Endothelial cell of umbilical vein (primary cell): ENCODE results near the gene NUTF2. TPM values are rescaled to one million over a fixed set of nuclear protein-coding genes. Genes with fewer than 3 reads are reported as not detected.

ENCODE experiments used
- BruUV-seq: library from RNA; stranded (reverse); fragments of 400-500 nt; replicated peaks from 2 replicates; lab custom pipeline; 2021; lab: Mats Ljungman, UMichigan
- CTCF ChIA-PET: fragments of 300-600, 350-600 bp; sonication (Branson Sonifier 250); formaldehyde crosslinking; loops from one replicate; lab custom pipeline; 2021; ENCODE audit warnings: antibody characterized with exemption, inconsistent platforms; lab: Charles Lee
- POLR2A ChIA-PET: fragments of 300-600, 350-600 bp; sonication (Branson Sonifier 250); formaldehyde crosslinking; loops from one replicate; lab custom pipeline; 2021; ENCODE audit warnings: antibody characterized with exemption, inconsistent platforms; lab: Charles Lee
- DNase-seq: peaks from one replicate; pipeline ENCODE4 v3.0.0-alpha.2; 2011; ENCODE audit warnings: low read depth, low spot score
- FAIRE-seq: peaks from 2 replicates; lab custom pipeline; 2011; peaks lifted over from hg19 to GRCh38; lab: Jason Lieb, UNC
- H2AFZ ChIP-seq: 2 replicates; pipeline ENCODE4 v1.6.0; 2012; ENCODE audit warnings: low read depth, low read length, control low read depth, inconsistent platforms
- H3K27ac ChIP-seq: 2 replicates; pipeline ENCODE4 v1.5.1; 2011; ENCODE audit warnings: low read depth, mild to moderate bottlenecking, control low read depth, low read length, moderate library complexity; ENCODE audit not compliant: insufficient read depth
- H3K27me3 ChIP-seq, 2 experiments: 2 replicates each; pipeline versions ENCODE4 v1.6.0 to v1.6.1; 2011; ENCODE audit warnings: low read length in 2 of 2, mixed read lengths in 1 of 2; ENCODE audit not compliant: control insufficient read depth in 2 of 2, insufficient read depth in 2 of 2
- H3K36me3 ChIP-seq, 2 experiments: 2 replicates in 1 of 2; 3 replicates in 1 of 2; pipeline ENCODE4 v1.5.1; 2011; ENCODE audit warnings: low read length in 2 of 2, mild to moderate bottlenecking in 1 of 2, moderate library complexity in 1 of 2; ENCODE audit not compliant: control insufficient read depth in 2 of 2, insufficient read depth in 2 of 2; ENCODE audit errors: extremely low read depth in 1 of 2
- H3K4me1 ChIP-seq: 3 replicates; pipeline ENCODE4 v1.5.1; 2011; ENCODE audit warnings: mild to moderate bottlenecking, low read length; ENCODE audit not compliant: control insufficient read depth, insufficient read depth; ENCODE audit errors: extremely low read depth
- H3K4me2 ChIP-seq: 2 replicates; pipeline ENCODE4 v1.6.1; 2011; ENCODE audit warnings: low read length, control low read depth, mixed read lengths; ENCODE audit not compliant: insufficient read depth
- H3K4me3 ChIP-seq, 3 experiments: fragments of 200-600 bp in 1 of 3; sonication (generic), shearing (Covaris generic) in 1 of 3; replicated peaks in 1 of 3; 2 replicates each; pipeline ENCODE4 v1.5.1; 2011 to 2016; ENCODE audit warnings: control low read depth in 3 of 3, low read length in 3 of 3, mild to moderate bottlenecking in 2 of 3, inconsistent platforms in 1 of 3, low read depth in 1 of 3, moderate library complexity in 1 of 3; ENCODE audit not compliant: insufficient read depth in 1 of 3
- H3K79me2 ChIP-seq: 2 replicates; pipeline ENCODE4 v1.6.0; 2012; ENCODE audit warnings: low read length, inconsistent platforms; ENCODE audit not compliant: control insufficient read depth, insufficient read depth
- H3K9ac ChIP-seq: replicated peaks from 2 replicates; pipeline ENCODE3; 2011; ENCODE audit warnings: low read length, control low read depth; ENCODE audit not compliant: insufficient read depth; ENCODE audit errors: extremely low read depth
- H3K9me1 ChIP-seq: replicated peaks from 3 replicates; pipeline ENCODE4 v1.6.0; 2011; ENCODE audit warnings: mild to moderate bottlenecking, low read length; ENCODE audit not compliant: control insufficient read depth, insufficient read depth; ENCODE audit errors: extremely low read depth
- H3K9me3 ChIP-seq: replicated peaks from 2 replicates; pipeline ENCODE4 v1.5.1; 2012; ENCODE audit warnings: low read length, inconsistent platforms; ENCODE audit not compliant: control insufficient read depth, insufficient read depth
- H4K20me1 ChIP-seq: replicated peaks from 2 replicates; pipeline ENCODE3; 2011; ENCODE audit warnings: mild to moderate bottlenecking, low read length; ENCODE audit not compliant: control insufficient read depth, insufficient read depth; ENCODE audit errors: extremely low read depth
- CTCF ChIP-seq, 2 donors: IDR thresholded peaks; 1 replicate in 1 of 2; 2 replicates in 1 of 2; pipeline ENCODE4 v1.5.1; 2011; ENCODE audit warnings: low read length in 2 of 2, mild to moderate bottlenecking in 2 of 2, moderate library complexity in 2 of 2, control low read depth in 1 of 2, inconsistent platforms in 1 of 2, low read depth in 1 of 2; ENCODE audit not compliant: insufficient read depth in 1 of 2; ENCODE audit errors: extremely low read depth in 1 of 2
- EZH2 ChIP-seq: IDR thresholded peaks from 2 replicates; pipeline ENCODE4 v1.6.1; 2012; ENCODE audit warnings: borderline replicate concordance, low read depth, mild to moderate bottlenecking, moderate library complexity, low read length, inconsistent platforms; ENCODE audit not compliant: severe bottlenecking
- FOS ChIP-seq: IDR thresholded peaks from 2 replicates; pipeline ENCODE4 v1.6.1; 2011; ENCODE audit warnings: mild to moderate bottlenecking, low read length, moderate library complexity, borderline replicate concordance; ENCODE audit not compliant: insufficient read depth
- GATA2 ChIP-seq: IDR thresholded peaks from 2 replicates; pipeline ENCODE4 v1.7.0; 2011; ENCODE audit warnings: low read depth, mild to moderate bottlenecking, moderate library complexity, mixed read lengths, low read length; ENCODE audit not compliant: insufficient read length, insufficient read depth
- JUN ChIP-seq: IDR thresholded peaks from 2 replicates; pipeline ENCODE4 v1.6.1; 2011; ENCODE audit warnings: borderline replicate concordance, low read depth; ENCODE audit not compliant: insufficient read length, insufficient read depth
- MAX ChIP-seq: IDR thresholded peaks from 2 replicates; pipeline ENCODE4 v1.6.1; 2011; ENCODE audit not compliant: insufficient read depth, insufficient read length
- MYC ChIP-seq: IDR thresholded peaks from one replicate; pipeline ENCODE4 v1.6.1; 2011; ENCODE audit warnings: mild to moderate bottlenecking, low read depth, low read length
- POLR2A ChIP-seq: IDR thresholded peaks from 2 replicates; pipeline ENCODE4 v1.6.1; 2012; ENCODE audit warnings: low read depth, mild to moderate bottlenecking, control low read depth, low read length
- POLR2AphosphoS5 ChIP-seq: IDR thresholded peaks from 2 replicates; pipeline ENCODE4 v1.6.1; 2012; ENCODE audit warnings: low read depth, mild to moderate bottlenecking, control low read depth, low read length, moderate library complexity; ENCODE audit not compliant: insufficient read depth
- dilution Hi-C: fragments of 300-500 bp; cut with MboI; formaldehyde crosslinking; loops from one replicate; pipeline ENCODE4 v1.15.0; 2019; ENCODE audit warnings: low sequenced_read_pairs; ENCODE audit not compliant: extremely low pct_ligation_motif_present
- intact Hi-C: fragments of 100-400 bp; cut with micrococcal nuclease; formaldehyde crosslinking; loops from one replicate; pipeline ENCODE4 v1.10.0; 2022
- polyA plus RNA-seq, 4 experiments: library from polyadenylated mRNA; depleted of rRNA in 3 of 4; stranded (reverse) in 3 of 4; unstranded in 1 of 4; fragments of >200 nt; gene quantifications; 2 replicates each; pipeline versions ENCODE4 v1.2.1 to v1.2.3, GENCODE V29; 2011 to 2012; ENCODE audit warnings: missing spikeins in 1 of 4
- total RNA-seq: library from RNA; stranded (reverse); gene quantifications from 2 replicates; pipeline ENCODE4 v1.2.3, GENCODE V29; 2021

The NUTF2 gene
- total and polyA plus RNA-seq, 2 donors (not counting 3 experiments of a cell fraction or from before 2014, with no cell fraction given): 208 to 273 TPM

- DNase-seq (no peak), FAIRE-seq (no peak)
- no peak overlapping the region for H3K27ac ChIP-seq
- no peaks in the 10 kb centered on the region for H3K9me1 ChIP-seq
- H4K20me1 ChIP-seq: no peaks in the 10 kb centered on the region
- H3K36me3 ChIP-seq: no peaks in the 10 kb centered on the region
- dilution Hi-C loops (no loop called here), intact Hi-C loops (loop anchor here (2.0 kb wide), 2 partner anchors 46 to 344 kb away; partner anchors contain the start of genes CENPT, ESRP2 and NUTF2)
- H3K27me3 ChIP-seq: no peaks in the 10 kb centered on the region
- POLR2A ChIA-PET: no interaction called here
- TSS peak; percentile 55 for BruUV-seq
- H3K4me1 ChIP-seq: peaks cover 21% of the 10 kb centered on the region
- H3K4me3 ChIP-seq: peak overlapping the region in 1 of 3 experiments; percentile 44
- H3K4me2 ChIP-seq: peak overlapping the region; percentile 92
- TF ChIP-seq CTCF (IDR thresholded peaks at IDR 0.05; ENCODE audit: extremely low read depth in 1 of 2, insufficient read depth in 1 of 2, low read depth in 1 of 2, low read length in 2 of 2): no peak
- no peak for TF ChIP-seq MAX
- TF ChIP-seq EZH2: no peak
- TF ChIP-seq POLR2AphosphoS5: no peak
- TF ChIP-seq POLR2A: no peak
- no peak for TF ChIP-seq MYC
- TF ChIP-seq JUN: no peak
- no peak for TF ChIP-seq FOS
- TF ChIP-seq GATA2: no peak
- H2AFZ ChIP-seq: peak overlapping the region; percentile 66
- peak overlapping the region; percentile 53 for H3K9ac ChIP-seq
- CTCF ChIA-PET: interaction anchor here (0.9 to 2.6 kb wide), 8 partner anchors 9 to 371 kb away, joined by 3 to 17 read pairs (median 4); partner anchors contain the start of gene NRN1L
- peaks cover 19% of the 10 kb centered on the region for H3K79me2 ChIP-seq
- no peaks in the 10 kb centered on the region for H3K9me3 ChIP-seq
Observed at GRCh38 chr16:67892375-67892774, 45.6 kb downstream of the NUTF2 start.
